ENCODE data around the gene PMPCB.

- TF ChIP-seq YY1 (IDR thresholded peaks at IDR 0.05; ENCODE audit: insufficient read depth, insufficient read length) (no peak), SUZ12 (IDR thresholded peaks at IDR 0.05; ENCODE audit: extremely low read depth, insufficient read depth, insufficient read length) (no peak)
Observed at GRCh38 chr7:103297837-103298179, 573 bp downstream of the PMPCB start.
